ENCODE measurements around the gene FIBCD1.

Gene FIBCD1, protein sequence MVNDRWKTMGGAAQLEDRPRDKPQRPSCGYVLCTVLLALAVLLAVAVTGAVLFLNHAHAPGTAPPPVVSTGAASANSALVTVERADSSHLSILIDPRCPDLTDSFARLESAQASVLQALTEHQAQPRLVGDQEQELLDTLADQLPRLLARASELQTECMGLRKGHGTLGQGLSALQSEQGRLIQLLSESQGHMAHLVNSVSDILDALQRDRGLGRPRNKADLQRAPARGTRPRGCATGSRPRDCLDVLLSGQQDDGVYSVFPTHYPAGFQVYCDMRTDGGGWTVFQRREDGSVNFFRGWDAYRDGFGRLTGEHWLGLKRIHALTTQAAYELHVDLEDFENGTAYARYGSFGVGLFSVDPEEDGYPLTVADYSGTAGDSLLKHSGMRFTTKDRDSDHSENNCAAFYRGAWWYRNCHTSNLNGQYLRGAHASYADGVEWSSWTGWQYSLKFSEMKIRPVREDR

DNA sequence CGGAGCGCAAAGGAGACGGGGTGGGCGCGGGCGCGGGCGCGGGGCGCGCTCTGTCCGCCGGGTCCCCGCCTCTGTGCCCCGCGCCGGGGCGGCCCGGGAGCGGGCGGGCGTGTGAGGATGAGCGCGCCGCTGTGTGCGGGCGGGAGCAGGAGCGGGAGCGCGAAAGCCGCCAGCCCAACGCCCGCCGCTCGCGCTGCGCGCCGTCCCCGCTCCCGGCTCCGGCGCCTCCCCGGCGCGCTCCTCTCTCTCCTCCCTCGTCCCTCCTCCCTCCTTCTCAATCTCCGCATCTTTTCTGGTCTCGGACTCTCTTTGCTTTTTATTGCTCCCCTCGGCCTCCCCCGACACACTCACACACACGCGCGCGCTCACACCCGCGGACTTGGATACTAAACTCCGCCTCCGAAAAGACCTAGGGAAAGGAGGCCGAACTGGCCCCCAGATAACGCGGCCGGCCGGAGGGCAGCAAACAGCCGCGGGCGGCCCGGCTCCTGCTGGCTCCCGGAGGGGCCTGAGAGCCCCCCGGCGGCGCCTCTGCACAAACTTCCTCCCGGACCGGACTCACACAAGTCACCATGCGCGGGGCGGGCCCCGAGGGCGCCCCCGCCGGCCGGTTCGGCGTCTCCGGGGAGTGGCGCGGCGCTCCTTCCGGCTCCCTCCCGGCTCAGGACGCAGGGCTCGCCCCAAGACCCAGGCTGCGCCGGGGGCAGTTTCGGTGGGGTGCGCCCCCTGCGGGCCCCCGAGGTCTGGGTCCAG, at the start of gene FIBCD1:
TSS of gene FIBCD1 (minus strand) at position 596 of the 753 bp plus-strand sequence. CDS start 640 bp downstream, outside the sequence.
- TF ChIP-seq CTCF (IDR thresholded peaks at IDR 0.05; ENCODE audit: low read depth, low read length), result no peak
- DNase-seq (ENCODE audit: extremely low read depth, low read depth), result no peak

- no peak for DNase-seq (ENCODE audit: extremely low read depth, low read depth)
These were observed 49.3 kb upstream of the FIBCD1 start for GRCh38 chr9:130988400-130988747.

GRCh38 chr9:130987738-130988399, 48.8 kb upstream of the FIBCD1 start:
- DNase-seq (ENCODE audit: extremely low read depth, low read depth), result no peak
- no peak for TF ChIP-seq CTCF (IDR thresholded peaks at IDR 0.05; ENCODE audit: low read depth, low read length)

More at GRCh38 chr9:130988400-130988747, 49.3 kb upstream of the FIBCD1 start:
- no peak for TF ChIP-seq CTCF (IDR thresholded peaks at IDR 0.05; ENCODE audit: low read depth, low read length)

DNA sequence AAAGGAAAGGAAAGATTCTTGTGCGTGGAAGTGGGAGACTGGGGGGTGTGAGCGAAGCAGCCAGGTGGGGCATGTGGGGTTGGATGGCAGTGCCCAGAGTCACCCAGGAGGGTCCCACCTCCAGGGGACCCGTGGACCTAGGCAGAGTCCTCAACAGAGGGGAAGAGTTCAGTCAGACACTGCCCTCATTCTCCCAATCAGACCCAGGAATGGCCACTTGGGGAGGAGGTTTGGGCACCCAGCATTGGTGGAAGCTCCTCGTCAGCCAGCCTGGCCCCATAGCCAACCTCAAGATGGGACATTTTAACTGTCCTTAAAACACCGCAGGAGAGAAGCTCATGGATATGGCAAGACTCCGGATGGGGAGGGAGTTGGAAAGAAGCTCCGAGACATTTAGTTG, 48.0 kb upstream of the FIBCD1 start:
- DNase-seq (ENCODE audit: extremely low read depth, low read depth), result no peak
- no peak for TF ChIP-seq CTCF (IDR thresholded peaks at IDR 0.05; ENCODE audit: low read depth, low read length)

GRCh38 chr9:130986356-130986965, 47.4 kb upstream of the FIBCD1 start:
- TF ChIP-seq CTCF (IDR thresholded peaks at IDR 0.05; ENCODE audit: low read depth, low read length), result no peak
- DNase-seq (ENCODE audit: extremely low read depth, low read depth), result no peak

GRCh38 chr9:130985606-130986162, 46.6 kb upstream of the FIBCD1 start:
- no peak for DNase-seq (ENCODE audit: extremely low read depth, low read depth)
- no peak for TF ChIP-seq CTCF (IDR thresholded peaks at IDR 0.05; ENCODE audit: low read depth, low read length)
